ENCODE data around the gene NMRK2. TPM values are rescaled to one million over a fixed set of nuclear protein-coding genes. Genes with fewer than 3 reads are reported as not detected.

NMRK2 gene
- total RNA-seq, 1 donor from 2014 or later: not detected

GRCh38 chr19:3958836-3959765 lies 26.2 kb downstream of the NMRK2 start:
- Histone ChIP-seq H3K36me3 (peaks cover 81 to 83% of the 10 kb centered on the region in 2 donors), H3K9me3 (no peaks in the 10 kb centered on the region), H3K27me3 (no peaks in the 10 kb centered on the region), H3K4me1 (peaks cover 0 to 3% of the 10 kb centered on the region in 2 donors), H3K27ac (peak overlapping the region in 1 of 2 donors; percentile 53), H3K4me3 (no peak overlapping the region)
- intact Hi-C loops (cut with DNase I): no loop called here
- TF ChIP-seq CTCF (IDR thresholded peaks at IDR 0.05): no peak
- DNase-seq (ENCODE audit: low spot score in 2 of 2): no peak

GRCh38 chr19:3959766-3960131 lies 26.9 kb downstream of the NMRK2 start:
- no peak for DNase-seq (ENCODE audit: low spot score in 2 of 2)
- H3K4me1 ChIP-seq: peaks cover 0 to 3% of the 10 kb centered on the region in 2 donors
- peaks cover 88 to 90% of the 10 kb centered on the region in 2 donors for H3K36me3 ChIP-seq
- H3K4me3 ChIP-seq: no peak overlapping the region
- no peaks in the 10 kb centered on the region for H3K27me3 ChIP-seq
- no peak overlapping the region for H3K27ac ChIP-seq
- H3K9me3 ChIP-seq: no peaks in the 10 kb centered on the region
- TF ChIP-seq CTCF (IDR thresholded peaks at IDR 0.05): no peak
- intact Hi-C loops (cut with DNase I): no loop called here

- Histone ChIP-seq H3K27ac (no peak overlapping the region), H3K27me3 (no peaks in the 10 kb centered on the region), H3K4me3 (no peak overlapping the region), H3K9me3 (no peaks in the 10 kb centered on the region), H3K4me1 (peaks cover 1 to 13% of the 10 kb centered on the region in 2 donors), H3K36me3 (peaks cover 90 to 96% of the 10 kb centered on the region in 2 donors)
- DNase-seq (ENCODE audit: low spot score in 2 of 2): no peak
- intact Hi-C loops (cut with DNase I): no loop called here
- no peak for TF ChIP-seq CTCF (IDR thresholded peaks at IDR 0.05)
These were observed 28.1 kb downstream of the NMRK2 start for GRCh38 chr19:3961007-3961406.

GRCh38 chr19:3963458-3964255 lies 30.8 kb downstream of the NMRK2 start:
- no peak overlapping the region for H3K27ac ChIP-seq
- no peak for DNase-seq (ENCODE audit: low spot score in 2 of 2)
- no peak for TF ChIP-seq CTCF (IDR thresholded peaks at IDR 0.05)
- no peak overlapping the region for H3K4me3 ChIP-seq
- intact Hi-C loops (cut with DNase I): no loop called here
- H3K36me3 ChIP-seq: peaks cover 93 to 96% of the 10 kb centered on the region in 2 donors
- H3K9me3 ChIP-seq: no peaks in the 10 kb centered on the region
- no peaks in the 10 kb centered on the region for H3K27me3 ChIP-seq
- peaks cover 23 to 34% of the 10 kb centered on the region in 2 donors for H3K4me1 ChIP-seq

GRCh38 chr19:3964256-3965194 lies 31.7 kb downstream of the NMRK2 start:
- intact Hi-C loops (cut with DNase I): loop anchor here (5.0 kb wide), 2 partner anchors 103 to 292 kb away; partner anchors contain the start of gene ZBTB7A
- TF ChIP-seq CTCF (IDR thresholded peaks at IDR 0.05): no peak
- H3K36me3 ChIP-seq: peaks cover 84 to 88% of the 10 kb centered on the region in 2 donors
- H3K27me3 ChIP-seq: no peaks in the 10 kb centered on the region
- no peaks in the 10 kb centered on the region for H3K9me3 ChIP-seq
- H3K27ac ChIP-seq: no peak overlapping the region
- peaks cover 24 to 39% of the 10 kb centered on the region in 2 donors for H3K4me1 ChIP-seq
- H3K4me3 ChIP-seq: no peak overlapping the region
- DNase-seq (ENCODE audit: low spot score in 2 of 2): no peak

All from ascending aorta (tissue), 2 donors.